Measurements from ENCODE around the gene PLEKHB1. TPM values are rescaled to one million over a fixed set of nuclear protein-coding genes. Genes with fewer than 3 reads are reported as not detected.

The PLEKHB1 gene
- total RNA-seq, 1 donor from 2014 or later = 5.6 TPM

- intact Hi-C loops (cut with micrococcal nuclease) = no loop called here
- peaks cover 21% of the 10 kb centered on the region for H3K36me3 Mint-ChIP-seq (ENCODE audit: low read depth)
- H3K27me3 Mint-ChIP-seq = no peaks in the 10 kb centered on the region
- ATAC-seq (ENCODE audit: low read depth) (no peak), DNase-seq (no peak)
- H3K9me3 Mint-ChIP-seq = no peaks in the 10 kb centered on the region
- no peak overlapping the region for H3K4me3 Mint-ChIP-seq
- H3K4me1 Mint-ChIP-seq = no peaks in the 10 kb centered on the region
- no peak overlapping the region for H3K27ac Mint-ChIP-seq
- POLR2A ChIA-PET = interaction anchor here (0.6 kb wide), 1 partner anchor 1708 kb away, joined by 3 read pairs; no protein-coding TSS in a partner anchor
- CTCF ChIA-PET = no interaction called here
- no peak for TF ChIP-seq CTCF (IDR thresholded peaks at IDR 0.05)
Measured at GRCh38 chr11:73693899-73694525, 47.6 kb downstream of the PLEKHB1 start.

DNA sequence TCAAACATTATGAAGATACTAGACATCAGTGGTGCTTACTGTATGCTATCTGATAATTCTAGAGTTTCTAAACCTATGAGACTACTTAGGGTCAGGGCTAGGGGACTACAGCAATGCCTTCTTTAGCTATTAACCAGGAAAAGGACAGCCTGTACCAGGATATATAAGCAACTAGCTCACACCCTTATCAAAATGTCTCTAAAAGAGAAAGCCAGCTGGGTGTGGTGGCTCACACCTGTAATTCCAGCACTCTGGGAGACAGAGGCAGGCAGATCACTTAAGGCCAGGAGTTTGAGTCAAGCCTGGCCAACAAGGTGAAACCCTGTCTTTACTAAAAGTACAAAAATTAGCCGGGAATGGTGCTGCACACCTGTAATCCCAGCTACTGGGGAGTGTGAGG lies 58.7 kb downstream of the PLEKHB1 start:
- no peaks in the 10 kb centered on the region for H3K9me3 Mint-ChIP-seq

GRCh38 chr11:73710964-73711363 lies 64.6 kb downstream of the PLEKHB1 start:
- ATAC-seq (ENCODE audit: low read depth) (no peak), DNase-seq (no peak)
- Mint-ChIP-seq H3K4me3 (no peak overlapping the region), H3K27ac (no peak overlapping the region), H3K4me1 (peaks cover under 1% of the 10 kb centered on the region), H3K9me3 (no peaks in the 10 kb centered on the region), H3K27me3 (no peaks in the 10 kb centered on the region), H3K36me3 (ENCODE audit: low read depth) (peaks cover 41% of the 10 kb centered on the region)
- TF ChIP-seq CTCF (IDR thresholded peaks at IDR 0.05) = no peak
- ChIA-PET POLR2A (no interaction called here), CTCF (no interaction called here)
- intact Hi-C loops (cut with micrococcal nuclease) = no loop called here

More for the DNA sequence above, 58.7 kb downstream of the PLEKHB1 start:
- Mint-ChIP-seq H3K4me3 (no peak overlapping the region), H3K27me3 (no peaks in the 10 kb centered on the region), H3K36me3 (ENCODE audit: low read depth) (peaks cover 54% of the 10 kb centered on the region), H3K4me1 (no peaks in the 10 kb centered on the region), H3K27ac (no peak overlapping the region)
- ATAC-seq (ENCODE audit: low read depth) = no peak
- DNase-seq = no peak
- TF ChIP-seq CTCF (IDR thresholded peaks at IDR 0.05) = no peak
- intact Hi-C loops (cut with micrococcal nuclease) = no loop called here
- POLR2A ChIA-PET = no interaction called here
- CTCF ChIA-PET = no interaction called here

Other genes starting within 250 kb of the PLEKHB1 start
- gene FAM168A, start 48.5 kb upstream of the PLEKHB1 start, total RNA-seq = 14.1 and 16.5 TPM in 2 replicates
- 53.3 and 61.0 TPM in 2 replicates for gene RAB6A, start 114.5 kb downstream of the PLEKHB1 start, total RNA-seq
- 38.3 and 40.6 TPM in 2 replicates for gene MRPL48, start 141.3 kb downstream of the PLEKHB1 start, total RNA-seq
- gene COA4, start 230.3 kb downstream of the PLEKHB1 start, total RNA-seq = 75.9 and 79.8 TPM in 2 replicates
- gene PAAF1, start 230.4 kb downstream of the PLEKHB1 start, total RNA-seq = 19.6 and 20.2 TPM in 2 replicates